WTC11 (cell line): Measurements from ENCODE around the gene MCM5. TPM values are rescaled to one million over a fixed set of nuclear protein-coding genes. Genes with fewer than 3 reads are reported as not detected.

Experiments
- ATAC-seq: fragments of 200-7000 bp; cut with Tn5 transposase; 2 replicates; pipeline ENCODE4 v1.10.0; 2021; ENCODE audit warnings: mild to moderate bottlenecking, moderate library complexity
- CTCF ChIA-PET: fragments of 300-600 bp; sonication (Branson Sonifier 250); formaldehyde crosslinking; loops from one replicate; lab custom pipeline; 2021; ENCODE audit warnings: antibody characterized with exemption; lab: Charles Lee
- POLR2A ChIA-PET: fragments of 350-600 bp; sonication (Branson Sonifier 250); formaldehyde crosslinking; loops from one replicate; lab custom pipeline; 2021; ENCODE audit warnings: antibody characterized with exemption; lab: Charles Lee
- DNase-seq: peaks from one replicate; pipeline ENCODE4 v3.0.0; 2021; ENCODE audit warnings: low spot score
- H3K27ac Mint-ChIP-seq: 2 replicates; pipeline ENCODE4 v1.8.0; 2021; ENCODE audit warnings: mixed read lengths
- H3K27me3 Mint-ChIP-seq: 2 replicates; pipeline ENCODE4 v1.8.0; 2021; ENCODE audit warnings: low read depth, mild to moderate bottlenecking, moderate library complexity, mixed read lengths
- H3K36me3 Mint-ChIP-seq: 2 replicates; pipeline ENCODE4 v1.8.0; 2021; ENCODE audit warnings: mixed read lengths
- H3K4me1 Mint-ChIP-seq: 2 replicates; pipeline ENCODE4 v1.8.0; 2022; ENCODE audit warnings: mixed read lengths
- H3K4me3 Mint-ChIP-seq: 2 replicates; pipeline ENCODE4 v1.8.0; 2021; ENCODE audit warnings: mild to moderate bottlenecking, moderate library complexity, mixed read lengths
- H3K9me3 Mint-ChIP-seq: 2 replicates; pipeline ENCODE4 v1.8.0; 2021; ENCODE audit warnings: mixed read lengths
- ATF1 ChIP-seq: sonication (generic); formaldehyde crosslinking; IDR thresholded peaks from 2 replicates; pipeline ENCODE4 v1.8.1; 2023; ENCODE audit warnings: mild to moderate bottlenecking, moderate library complexity, missing genetic modification reagents
- CBFB ChIP-seq: sonication (generic); formaldehyde crosslinking; IDR thresholded peaks from 2 replicates; pipeline ENCODE4 v1.8.1; 2022; ENCODE audit warnings: mild to moderate bottlenecking, low read depth, missing genetic modification reagents
- CREB1 ChIP-seq: sonication (generic); formaldehyde crosslinking; IDR thresholded peaks from 2 replicates; pipeline ENCODE4 v1.8.0; 2023; ENCODE audit warnings: mild to moderate bottlenecking, missing genetic modification reagents
- FOXJ3 ChIP-seq: sonication (generic); formaldehyde crosslinking; IDR thresholded peaks from 2 replicates; pipeline ENCODE4 v1.9.0; 2021; ENCODE audit warnings: missing genetic modification reagents, mild to moderate bottlenecking, borderline replicate concordance
- FOXK1 ChIP-seq: sonication (generic); formaldehyde crosslinking; IDR thresholded peaks from 2 replicates; pipeline ENCODE4 v1.8.0; 2022; ENCODE audit warnings: mild to moderate bottlenecking, moderate library complexity, missing genetic modification reagents
- GTF2I ChIP-seq: fragments of 250-450 bp; sonication (Bioruptor Pico); conservative IDR thresholded peaks from 2 replicates; pipeline ENCODE4 v1.4.0; 2021; ENCODE audit warnings: mild to moderate bottlenecking
- KAT7 ChIP-seq: sonication (generic); formaldehyde crosslinking; IDR thresholded peaks from 2 replicates; pipeline ENCODE4 v1.8.1; 2023; ENCODE audit warnings: missing genetic modification reagents, mild to moderate bottlenecking, borderline replicate concordance
- MYBL2 ChIP-seq: sonication (generic); formaldehyde crosslinking; IDR thresholded peaks from 2 replicates; pipeline ENCODE4 v1.8.1; 2023; ENCODE audit warnings: mild to moderate bottlenecking, moderate library complexity, missing genetic modification reagents
- NFE2L1 ChIP-seq: sonication (generic); formaldehyde crosslinking; IDR thresholded peaks from 2 replicates; pipeline ENCODE4 v1.8.1; 2023; ENCODE audit warnings: missing genetic modification reagents
- PRRX2 ChIP-seq: fragments of 250-450 bp; sonication (Bioruptor Pico); IDR thresholded peaks from 2 replicates; pipeline ENCODE4 v1.8.0; 2021; ENCODE audit warnings: mild to moderate bottlenecking
- SMAD4 ChIP-seq: sonication (generic); formaldehyde crosslinking; IDR thresholded peaks from 2 replicates; pipeline ENCODE4 v1.8.0; 2022; ENCODE audit warnings: mild to moderate bottlenecking, missing genetic modification reagents
- TCF7 ChIP-seq: sonication (generic); formaldehyde crosslinking; IDR thresholded peaks from 2 replicates; pipeline ENCODE4 v1.8.0; 2022; ENCODE audit warnings: mild to moderate bottlenecking, low read depth, missing genetic modification reagents, moderate library complexity
- TEAD4 ChIP-seq: sonication (generic); formaldehyde crosslinking; IDR thresholded peaks from 2 replicates; pipeline ENCODE4 v1.8.0; 2022; ENCODE audit warnings: mild to moderate bottlenecking, missing genetic modification reagents
- TP53 ChIP-seq: sonication (generic); formaldehyde crosslinking; IDR thresholded peaks from 2 replicates; pipeline ENCODE4 v1.8.1; 2023; ENCODE audit warnings: mild to moderate bottlenecking, missing genetic modification reagents
- ZBTB21 ChIP-seq: sonication (generic); formaldehyde crosslinking; IDR thresholded peaks from 2 replicates; pipeline ENCODE4 v1.8.1; 2023; ENCODE audit warnings: mild to moderate bottlenecking, missing genetic modification reagents, borderline replicate concordance
- ZNF138 ChIP-seq: sonication (generic); formaldehyde crosslinking; conservative IDR thresholded peaks from 2 replicates; pipeline ENCODE4 v1.8.1; 2022; ENCODE audit warnings: mild to moderate bottlenecking, moderate library complexity, missing genetic modification reagents
- ZNF232 ChIP-seq: sonication (generic); formaldehyde crosslinking; IDR thresholded peaks from 2 replicates; pipeline ENCODE4 v1.8.0; 2022; ENCODE audit warnings: mild to moderate bottlenecking, missing genetic modification reagents
- ZNF263 ChIP-seq: sonication (generic); formaldehyde crosslinking; IDR thresholded peaks from 2 replicates; pipeline ENCODE4 v1.8.1; 2022; ENCODE audit warnings: low read depth, mild to moderate bottlenecking, moderate library complexity, missing genetic modification reagents
- ZNF416 ChIP-seq: fragments of 250-450 bp; sonication (Bioruptor Pico); IDR thresholded peaks from 2 replicates; pipeline ENCODE4 v1.9.0; 2021; ENCODE audit warnings: mild to moderate bottlenecking, inconsistent platforms
- total RNA-seq: library from RNA; stranded (reverse); gene quantifications from 3 replicates; pipeline ENCODE4 v1.2.3, GENCODE V29; 2021
- TF ChIP-seq, protein P1 (sequence below): sonication (generic); formaldehyde crosslinking; IDR thresholded peaks from 2 replicates; pipeline ENCODE4 v1.8.1; 2023; ENCODE audit warnings: mild to moderate bottlenecking, missing genetic modification reagents
- TF ChIP-seq, protein P2 (sequence below): sonication (generic); formaldehyde crosslinking; IDR thresholded peaks from 2 replicates; pipeline ENCODE4 v1.8.0; 2022; ENCODE audit warnings: mild to moderate bottlenecking, missing genetic modification reagents
- TF ChIP-seq, protein P3 (sequence below): sonication (generic); formaldehyde crosslinking; conservative IDR thresholded peaks from 2 replicates; pipeline ENCODE4 v1.8.1; 2022; ENCODE audit warnings: mild to moderate bottlenecking, missing genetic modification reagents
- TF ChIP-seq, protein P4 (sequence below): fragments of 250-450 bp; sonication (Bioruptor Pico); IDR thresholded peaks from 2 replicates; pipeline ENCODE4 v2.1.2; 2022; ENCODE audit warnings: mild to moderate bottlenecking, moderate library complexity
- TF ChIP-seq, protein P5 (sequence below): sonication (generic); formaldehyde crosslinking; IDR thresholded peaks from 2 replicates; pipeline ENCODE4 v1.8.0; 2022; ENCODE audit warnings: missing genetic modification reagents
- TF ChIP-seq, protein P6 (sequence below): fragments of 250-450 bp; sonication (Bioruptor Pico); IDR thresholded peaks from 2 replicates; pipeline ENCODE4 v1.9.0; 2021; ENCODE audit warnings: moderate library complexity, mild to moderate bottlenecking, inconsistent platforms, borderline replicate concordance
- TF ChIP-seq, protein P7 (sequence below): sonication (generic); formaldehyde crosslinking; IDR thresholded peaks from 2 replicates; pipeline ENCODE4 v1.8.1; 2023; ENCODE audit warnings: mild to moderate bottlenecking, missing genetic modification reagents, moderate library complexity
- TF ChIP-seq, protein P8 (sequence below): fragments of 200-600 bp; IDR thresholded peaks from 2 replicates; pipeline ENCODE4 v1.8.0; 2022; ENCODE audit warnings: antibody characterized with exemption

The MCM5 gene
- total RNA-seq, 1 experiment from 2014 or later = 261 TPM

DNA sequence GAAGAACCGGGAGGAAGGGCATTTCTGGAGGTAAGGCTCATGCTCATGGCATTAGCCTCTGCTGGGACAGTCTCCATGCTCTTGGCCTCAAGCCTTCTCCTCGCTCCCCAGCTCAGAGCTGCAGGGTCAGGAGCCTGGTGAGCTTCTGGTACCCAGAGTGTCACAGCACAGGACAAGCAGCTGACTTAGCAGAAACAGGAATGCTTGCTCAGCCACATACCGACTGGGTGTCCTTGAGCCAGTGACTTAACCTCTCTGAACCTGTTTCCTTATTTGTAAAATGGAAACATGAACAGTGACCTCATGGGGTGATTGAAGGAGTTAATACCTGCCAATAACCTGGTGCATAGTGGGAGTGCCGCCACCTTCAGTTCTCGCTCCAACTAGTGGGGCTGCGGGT is 72.5 kb downstream of the MCM5 start:
- H3K36me3 Mint-ChIP-seq = peaks cover 25% of the 10 kb centered on the region
- peaks cover 17% of the 10 kb centered on the region for H3K9me3 Mint-ChIP-seq
- no peak overlapping the region for H3K4me3 Mint-ChIP-seq

DNA sequence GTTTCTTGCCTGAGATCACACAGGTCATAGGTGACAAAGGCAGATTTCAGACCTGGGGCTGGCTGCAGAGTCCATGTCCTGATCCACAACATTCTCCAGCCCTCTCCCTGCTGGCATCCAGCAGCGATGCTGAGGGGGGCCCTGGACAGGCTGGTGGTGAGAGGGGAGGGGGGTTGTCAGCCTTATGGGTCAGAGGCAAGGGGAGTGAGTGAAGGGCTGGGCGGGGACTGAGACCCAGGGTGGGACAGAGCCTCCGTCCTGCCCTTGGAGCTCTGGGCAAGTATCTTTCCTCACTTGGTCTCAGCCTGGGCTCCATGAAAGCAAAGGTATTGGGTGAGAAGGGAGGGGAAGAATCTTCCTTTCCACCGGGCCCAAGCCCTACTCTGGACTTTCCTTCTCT is 74.0 kb downstream of the MCM5 start:
- DNase-seq (no peak), ATAC-seq (no peak)
- H3K36me3 Mint-ChIP-seq = peaks cover 25% of the 10 kb centered on the region
- peaks cover 9% of the 10 kb centered on the region for H3K4me1 Mint-ChIP-seq
- no peak overlapping the region for H3K4me3 Mint-ChIP-seq
- POLR2A ChIA-PET = no interaction called here
- peaks cover 17% of the 10 kb centered on the region for H3K9me3 Mint-ChIP-seq
- no peaks in the 10 kb centered on the region for H3K27me3 Mint-ChIP-seq
- no peak overlapping the region for H3K27ac Mint-ChIP-seq
- CTCF ChIA-PET = interaction anchor here (0.9 kb wide), 1 partner anchor 43 kb away, joined by 4 read pairs; no protein-coding TSS in a partner anchor
- TF ChIP-seq, protein P1, sequence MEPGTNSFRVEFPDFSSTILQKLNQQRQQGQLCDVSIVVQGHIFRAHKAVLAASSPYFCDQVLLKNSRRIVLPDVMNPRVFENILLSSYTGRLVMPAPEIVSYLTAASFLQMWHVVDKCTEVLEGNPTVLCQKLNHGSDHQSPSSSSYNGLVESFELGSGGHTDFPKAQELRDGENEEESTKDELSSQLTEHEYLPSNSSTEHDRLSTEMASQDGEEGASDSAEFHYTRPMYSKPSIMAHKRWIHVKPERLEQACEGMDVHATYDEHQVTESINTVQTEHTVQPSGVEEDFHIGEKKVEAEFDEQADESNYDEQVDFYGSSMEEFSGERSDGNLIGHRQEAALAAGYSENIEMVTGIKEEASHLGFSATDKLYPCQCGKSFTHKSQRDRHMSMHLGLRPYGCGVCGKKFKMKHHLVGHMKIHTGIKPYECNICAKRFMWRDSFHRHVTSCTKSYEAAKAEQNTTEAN (CRISPR knock-in tag) = no peak
- no peak for TF ChIP-seq SMAD4 (CRISPR knock-in tag)
- no peak for TF ChIP-seq TEAD4 (CRISPR knock-in tag)
- no peak for TF ChIP-seq ZNF263 (CRISPR knock-in tag)
- TF ChIP-seq MYBL2 (CRISPR knock-in tag) = no peak
- no peak for TF ChIP-seq FOXK1
- TF ChIP-seq, protein P2, sequence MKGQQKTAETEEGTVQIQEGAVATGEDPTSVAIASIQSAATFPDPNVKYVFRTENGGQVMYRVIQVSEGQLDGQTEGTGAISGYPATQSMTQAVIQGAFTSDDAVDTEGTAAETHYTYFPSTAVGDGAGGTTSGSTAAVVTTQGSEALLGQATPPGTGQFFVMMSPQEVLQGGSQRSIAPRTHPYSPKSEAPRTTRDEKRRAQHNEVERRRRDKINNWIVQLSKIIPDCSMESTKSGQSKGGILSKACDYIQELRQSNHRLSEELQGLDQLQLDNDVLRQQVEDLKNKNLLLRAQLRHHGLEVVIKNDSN = no peak
- no peak for TF ChIP-seq TP53 (CRISPR knock-in tag)
- TF ChIP-seq, protein P3, sequence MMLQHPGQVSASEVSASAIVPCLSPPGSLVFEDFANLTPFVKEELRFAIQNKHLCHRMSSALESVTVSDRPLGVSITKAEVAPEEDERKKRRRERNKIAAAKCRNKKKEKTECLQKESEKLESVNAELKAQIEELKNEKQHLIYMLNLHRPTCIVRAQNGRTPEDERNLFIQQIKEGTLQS (CRISPR knock-in tag) = no peak
- no peak for TF ChIP-seq NFE2L1
- no peak for TF ChIP-seq KAT7 (CRISPR knock-in tag)

More for the DNA sequence above, 72.5 kb downstream of the MCM5 start:
- ChIA-PET CTCF (no interaction called here), POLR2A (no interaction called here)
- ATAC-seq (no peak), DNase-seq (no peak)
- H3K4me1 Mint-ChIP-seq = peaks cover 17% of the 10 kb centered on the region
- TF ChIP-seq, protein P4, sequence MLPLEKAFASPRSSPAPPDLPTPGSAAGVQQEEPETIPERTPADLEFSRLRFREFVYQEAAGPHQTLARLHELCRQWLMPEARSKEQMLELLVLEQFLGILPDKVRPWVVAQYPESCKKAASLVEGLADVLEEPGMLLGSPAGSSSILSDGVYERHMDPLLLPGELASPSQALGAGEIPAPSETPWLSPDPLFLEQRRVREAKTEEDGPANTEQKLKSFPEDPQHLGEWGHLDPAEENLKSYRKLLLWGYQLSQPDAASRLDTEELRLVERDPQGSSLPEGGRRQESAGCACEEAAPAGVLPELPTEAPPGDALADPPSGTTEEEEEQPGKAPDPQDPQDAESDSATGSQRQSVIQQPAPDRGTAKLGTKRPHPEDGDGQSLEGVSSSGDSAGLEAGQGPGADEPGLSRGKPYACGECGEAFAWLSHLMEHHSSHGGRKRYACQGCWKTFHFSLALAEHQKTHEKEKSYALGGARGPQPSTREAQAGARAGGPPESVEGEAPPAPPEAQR (CRISPR knock-in tag) = no peak
- no peak for TF ChIP-seq PRRX2 (CRISPR knock-in tag)
- no peak for TF ChIP-seq GTF2I
- TF ChIP-seq, protein P5, sequence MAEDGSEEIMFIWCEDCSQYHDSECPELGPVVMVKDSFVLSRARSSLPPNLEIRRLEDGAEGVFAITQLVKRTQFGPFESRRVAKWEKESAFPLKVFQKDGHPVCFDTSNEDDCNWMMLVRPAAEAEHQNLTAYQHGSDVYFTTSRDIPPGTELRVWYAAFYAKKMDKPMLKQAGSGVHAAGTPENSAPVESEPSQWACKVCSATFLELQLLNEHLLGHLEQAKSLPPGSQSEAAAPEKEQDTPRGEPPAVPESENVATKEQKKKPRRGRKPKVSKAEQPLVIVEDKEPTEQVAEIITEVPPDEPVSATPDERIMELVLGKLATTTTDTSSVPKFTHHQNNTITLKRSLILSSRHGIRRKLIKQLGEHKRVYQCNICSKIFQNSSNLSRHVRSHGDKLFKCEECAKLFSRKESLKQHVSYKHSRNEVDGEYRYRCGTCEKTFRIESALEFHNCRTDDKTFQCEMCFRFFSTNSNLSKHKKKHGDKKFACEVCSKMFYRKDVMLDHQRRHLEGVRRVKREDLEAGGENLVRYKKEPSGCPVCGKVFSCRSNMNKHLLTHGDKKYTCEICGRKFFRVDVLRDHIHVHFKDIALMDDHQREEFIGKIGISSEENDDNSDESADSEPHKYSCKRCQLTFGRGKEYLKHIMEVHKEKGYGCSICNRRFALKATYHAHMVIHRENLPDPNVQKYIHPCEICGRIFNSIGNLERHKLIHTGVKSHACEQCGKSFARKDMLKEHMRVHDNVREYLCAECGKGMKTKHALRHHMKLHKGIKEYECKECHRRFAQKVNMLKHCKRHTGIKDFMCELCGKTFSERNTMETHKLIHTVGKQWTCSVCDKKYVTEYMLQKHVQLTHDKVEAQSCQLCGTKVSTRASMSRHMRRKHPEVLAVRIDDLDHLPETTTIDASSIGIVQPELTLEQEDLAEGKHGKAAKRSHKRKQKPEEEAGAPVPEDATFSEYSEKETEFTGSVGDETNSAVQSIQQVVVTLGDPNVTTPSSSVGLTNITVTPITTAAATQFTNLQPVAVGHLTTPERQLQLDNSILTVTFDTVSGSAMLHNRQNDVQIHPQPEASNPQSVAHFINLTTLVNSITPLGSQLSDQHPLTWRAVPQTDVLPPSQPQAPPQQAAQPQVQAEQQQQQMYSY (CRISPR knock-in tag) = no peak
- TF ChIP-seq CREB1 (CRISPR knock-in tag) = no peak
- TF ChIP-seq, protein P6, sequence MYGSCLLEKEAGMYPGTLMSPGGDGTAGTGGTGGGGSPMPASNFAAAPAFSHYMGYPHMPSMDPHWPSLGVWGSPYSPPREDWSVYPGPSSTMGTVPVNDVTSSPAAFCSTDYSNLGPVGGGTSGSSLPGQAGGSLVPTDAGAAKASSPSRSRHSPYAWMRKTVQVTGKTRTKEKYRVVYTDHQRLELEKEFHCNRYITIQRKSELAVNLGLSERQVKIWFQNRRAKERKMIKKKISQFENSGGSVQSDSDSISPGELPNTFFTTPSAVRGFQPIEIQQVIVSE (CRISPR knock-in tag) = no peak
- TF ChIP-seq CBFB = no peak
- TF ChIP-seq TCF7 (CRISPR knock-in tag) = no peak
- TF ChIP-seq, protein P7, sequence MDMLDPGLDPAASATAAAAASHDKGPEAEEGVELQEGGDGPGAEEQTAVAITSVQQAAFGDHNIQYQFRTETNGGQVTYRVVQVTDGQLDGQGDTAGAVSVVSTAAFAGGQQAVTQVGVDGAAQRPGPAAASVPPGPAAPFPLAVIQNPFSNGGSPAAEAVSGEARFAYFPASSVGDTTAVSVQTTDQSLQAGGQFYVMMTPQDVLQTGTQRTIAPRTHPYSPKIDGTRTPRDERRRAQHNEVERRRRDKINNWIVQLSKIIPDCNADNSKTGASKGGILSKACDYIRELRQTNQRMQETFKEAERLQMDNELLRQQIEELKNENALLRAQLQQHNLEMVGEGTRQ = no peak
- TF ChIP-seq ZNF232 = no peak
- TF ChIP-seq ATF1 (CRISPR knock-in tag) = no peak
- no peak for TF ChIP-seq ZBTB21 (CRISPR knock-in tag)
- no peak for TF ChIP-seq FOXJ3 (CRISPR knock-in tag)
- no peak for TF ChIP-seq ZNF263 (CRISPR knock-in tag)
- no peak for TF ChIP-seq ZNF138 (CRISPR knock-in tag)
- TF ChIP-seq ZNF416 (CRISPR knock-in tag) = no peak
- TF ChIP-seq, protein P8, sequence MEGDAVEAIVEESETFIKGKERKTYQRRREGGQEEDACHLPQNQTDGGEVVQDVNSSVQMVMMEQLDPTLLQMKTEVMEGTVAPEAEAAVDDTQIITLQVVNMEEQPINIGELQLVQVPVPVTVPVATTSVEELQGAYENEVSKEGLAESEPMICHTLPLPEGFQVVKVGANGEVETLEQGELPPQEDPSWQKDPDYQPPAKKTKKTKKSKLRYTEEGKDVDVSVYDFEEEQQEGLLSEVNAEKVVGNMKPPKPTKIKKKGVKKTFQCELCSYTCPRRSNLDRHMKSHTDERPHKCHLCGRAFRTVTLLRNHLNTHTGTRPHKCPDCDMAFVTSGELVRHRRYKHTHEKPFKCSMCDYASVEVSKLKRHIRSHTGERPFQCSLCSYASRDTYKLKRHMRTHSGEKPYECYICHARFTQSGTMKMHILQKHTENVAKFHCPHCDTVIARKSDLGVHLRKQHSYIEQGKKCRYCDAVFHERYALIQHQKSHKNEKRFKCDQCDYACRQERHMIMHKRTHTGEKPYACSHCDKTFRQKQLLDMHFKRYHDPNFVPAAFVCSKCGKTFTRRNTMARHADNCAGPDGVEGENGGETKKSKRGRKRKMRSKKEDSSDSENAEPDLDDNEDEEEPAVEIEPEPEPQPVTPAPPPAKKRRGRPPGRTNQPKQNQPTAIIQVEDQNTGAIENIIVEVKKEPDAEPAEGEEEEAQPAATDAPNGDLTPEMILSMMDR = no peak
- H3K27me3 Mint-ChIP-seq = no peaks in the 10 kb centered on the region
- no peak overlapping the region for H3K27ac Mint-ChIP-seq
